Subcutaneous adipose tissue (tissue), 4 donors: Measurements from ENCODE around the gene RBBP8. TPM values are rescaled to one million over a fixed set of nuclear protein-coding genes. Genes with fewer than 3 reads are reported as not detected.

ENCODE experiments used
- CTCF ChIP-seq: fragments of 450-650 bp; IDR thresholded peaks from one replicate; pipeline ENCODE4 v1.5.1; 2016; ENCODE audit warnings: low read depth, mild to moderate bottlenecking, control low read depth, antibody characterized with exemption, moderate library complexity
- total RNA-seq, 4 donors: library from RNA; depleted of rRNA; stranded (reverse); fragments of >200 nt; gene quantifications; one replicate each; pipeline ENCODE4 v1.1.0, GENCODE V29; 2016

RBBP8 gene
- total RNA-seq, 4 donors from 2014 or later = 13.0 to 43.7 (median 23.6) TPM

DNA sequence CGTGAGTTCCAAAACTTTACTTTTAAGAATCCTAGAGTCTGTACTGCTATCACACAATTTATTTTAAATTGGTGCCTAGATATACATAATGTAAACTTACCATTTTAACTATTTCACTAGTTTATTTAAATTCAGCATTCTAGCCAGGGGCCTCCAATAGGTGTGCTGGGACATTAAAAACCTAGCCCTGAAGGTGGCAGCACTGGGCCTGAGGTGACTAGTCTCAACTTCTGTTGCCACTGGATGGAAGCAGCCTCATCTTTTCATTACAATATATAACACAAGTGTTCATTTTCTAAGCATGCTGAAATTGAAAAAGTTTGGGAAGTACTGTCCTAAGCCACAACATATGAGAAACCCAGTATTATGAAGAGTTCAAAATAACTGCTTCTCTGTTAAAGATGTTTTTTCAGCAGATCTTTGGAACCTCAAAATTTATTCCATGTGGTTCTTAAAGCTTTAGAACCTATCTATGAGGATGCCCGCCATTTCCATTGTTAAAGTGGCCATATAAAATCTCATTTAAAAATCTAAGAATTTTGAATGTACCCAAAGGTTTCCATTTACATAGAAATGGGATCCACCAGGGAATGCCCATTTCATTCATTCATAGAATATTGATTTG lies 2.9 kb upstream of the RBBP8 start:
- TF ChIP-seq CTCF = no peak

DNA sequence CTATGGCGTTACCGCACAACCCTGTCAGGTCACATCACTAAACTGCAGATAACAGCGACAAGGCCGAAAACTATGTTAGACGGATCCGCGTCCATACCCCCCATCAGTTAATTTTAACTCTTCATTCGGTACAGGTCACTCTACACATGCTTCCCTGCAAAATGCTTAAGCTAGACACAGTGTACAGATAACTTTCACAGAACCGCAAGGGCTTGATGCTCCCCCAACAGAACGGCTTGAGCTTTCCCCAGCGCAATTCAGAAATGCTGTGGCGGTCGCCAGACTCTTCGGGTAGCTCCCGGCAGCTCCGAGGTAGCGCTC lies 283 bp upstream of the RBBP8 start:
- no peak for TF ChIP-seq CTCF

DNA sequence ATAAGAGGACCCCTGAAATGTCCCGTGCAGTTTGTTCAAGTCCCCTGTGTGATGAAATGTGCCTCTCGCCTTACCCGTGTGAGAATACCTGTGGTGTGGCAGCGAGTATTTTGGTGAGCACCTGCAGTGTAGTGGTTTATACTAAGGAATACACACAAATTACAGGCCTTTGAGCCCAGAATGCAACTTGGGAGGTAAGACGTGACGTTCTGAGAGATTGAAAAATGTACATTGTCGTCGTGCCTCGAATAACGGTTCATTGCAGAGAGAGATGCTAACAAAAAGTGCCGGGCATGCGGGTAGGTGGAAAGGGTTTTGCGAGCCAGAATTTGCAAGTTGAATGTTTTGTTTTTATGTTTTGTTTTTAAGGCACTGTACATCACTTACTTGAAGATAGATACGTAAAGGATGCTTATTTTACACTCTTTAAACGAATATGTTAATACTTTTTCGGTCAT lies 867 bp downstream of the RBBP8 start:
- TF ChIP-seq CTCF = no peak

GRCh38 chr18:22934789-22935188 lies 1.7 kb downstream of the RBBP8 start:
- no peak for TF ChIP-seq CTCF

- TF ChIP-seq CTCF = no peak
Observed at GRCh38 chr18:22935431-22935830, 2.3 kb downstream of the RBBP8 start.

- no peak for TF ChIP-seq CTCF
Observed at GRCh38 chr18:22936515-22936914, 3.4 kb downstream of the RBBP8 start.

- no peak for TF ChIP-seq CTCF
Observed at GRCh38 chr18:22939649-22940048, 6.5 kb downstream of the RBBP8 start.

DNA sequence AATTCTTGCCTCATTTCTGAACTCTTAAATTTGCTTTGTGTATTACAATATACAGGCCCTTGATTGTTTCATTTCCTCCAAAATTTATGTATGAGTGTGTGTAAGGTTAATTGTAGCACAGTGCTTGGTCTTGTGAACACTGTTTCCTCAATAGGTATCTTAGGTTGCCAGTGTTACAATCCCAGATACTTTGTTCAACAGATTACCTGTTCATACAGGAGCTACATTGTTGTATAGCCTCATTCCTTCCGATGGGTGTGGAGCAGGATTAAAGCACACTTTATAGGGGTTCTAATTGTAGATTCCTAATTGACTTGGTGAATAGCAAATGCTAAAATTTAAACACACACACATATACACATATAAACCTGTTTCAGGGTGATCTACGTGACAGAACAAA lies 10.7 kb downstream of the RBBP8 start:
- TF ChIP-seq CTCF = no peak
